GM18519 (cell line): Measurements from ENCODE around the gene DYNLRB1.

Source experiments
- ATAC-seq: cut with Tn5 transposase; IDR thresholded peaks from one replicate; pipeline ENCODE4 v1.9.1; 2021; ENCODE audit warnings: mild to moderate bottlenecking, moderate library complexity; ENCODE audit not compliant: unreplicated experiment, low FRiP score

Gene DYNLRB1

GRCh38 chr20:34552569-34552968 lies 36.3 kb downstream of the DYNLRB1 start:
- no peak for ATAC-seq

- no peak for ATAC-seq
Measured at GRCh38 chr20:34553366-34553867, 37.2 kb downstream of the DYNLRB1 start.

GRCh38 chr20:34557936-34558319 lies 41.7 kb downstream of the DYNLRB1 start:
- ATAC-seq: no peak

- peak; percentile 64 for ATAC-seq
Measured at GRCh38 chr20:34558320-34559218, 42.3 kb downstream of the DYNLRB1 start, which contains the start of gene MAP1LC3A. TSS of gene MAP1LC3A (plus strand) at chr20:34558718. CDS start at chr20:34558869, 151 bp downstream.

- ATAC-seq: no peak
Measured at GRCh38 chr20:34559311-34560140, 43.3 kb downstream of the DYNLRB1 start.

GRCh38 chr20:34560141-34560523 lies 43.9 kb downstream of the DYNLRB1 start:
- ATAC-seq: no peak

GRCh38 chr20:34560614-34561013 lies 44.4 kb downstream of the DYNLRB1 start:
- no peak for ATAC-seq

GRCh38 chr20:34561661-34562060 lies 45.4 kb downstream of the DYNLRB1 start:
- no peak for ATAC-seq

GRCh38 chr20:34562641-34563040 lies 46.4 kb downstream of the DYNLRB1 start:
- no peak for ATAC-seq

GRCh38 chr20:34564833-34565232 lies 48.6 kb downstream of the DYNLRB1 start:
- ATAC-seq: no peak

GRCh38 chr20:34566978-34567891 lies 51.0 kb downstream of the DYNLRB1 start:
- ATAC-seq: no peak

- ATAC-seq: no peak
Measured at GRCh38 chr20:34567892-34568865, 52.0 kb downstream of the DYNLRB1 start.

- no peak for ATAC-seq
Measured at GRCh38 chr20:34569598-34569997, 53.4 kb downstream of the DYNLRB1 start.

- no peak for ATAC-seq
Measured at GRCh38 chr20:34570859-34571306, 54.7 kb downstream of the DYNLRB1 start.

- ATAC-seq: no peak
Measured at GRCh38 chr20:34571753-34572152, 55.5 kb downstream of the DYNLRB1 start.

- ATAC-seq: no peak
Measured at GRCh38 chr20:34573541-34574300, 57.5 kb downstream of the DYNLRB1 start.

- ATAC-seq: no peak
Measured at GRCh38 chr20:34574426-34574825, 58.2 kb downstream of the DYNLRB1 start.

GRCh38 chr20:34574861-34575260 lies 58.6 kb downstream of the DYNLRB1 start:
- no peak for ATAC-seq
